SU-DHL-6 (cell line): ENCODE measurements around the gene ADGRB3.

Experiments
- H2AFZ ChIP-seq: fragments of 200-600 bp; sonication (generic); 2 replicates; pipeline ENCODE4 v1.6.1; 2014; ENCODE audit warnings: low read depth, mild to moderate bottlenecking, moderate library complexity, mixed read lengths, antibody characterized with exemption, low read length; ENCODE audit not compliant: severe bottlenecking
- H3F3A ChIP-seq: fragments of 200-600 bp; shearing (Covaris generic); 2 replicates; pipeline ENCODE4 v1.6.0; 2016; ENCODE audit warnings: antibody characterized with exemption, mild to moderate bottlenecking; ENCODE audit not compliant: insufficient read depth
- H3K27ac ChIP-seq: fragments of 200-600 bp; sonication (generic); 2 replicates; pipeline ENCODE4 v1.5.1; 2016; ENCODE audit warnings: low read depth, mild to moderate bottlenecking, low read length, moderate library complexity, mixed read lengths
- H3K27me3 ChIP-seq: fragments of 200-600 bp; sonication (generic), shearing (Covaris generic); 2 replicates; pipeline ENCODE4 v1.6.0; 2014; ENCODE audit warnings: mild to moderate bottlenecking, low read length
- H3K36me3 ChIP-seq: fragments of 200-600 bp; sonication (generic); 2 replicates; pipeline ENCODE4 v1.6.1; 2014; ENCODE audit warnings: mild to moderate bottlenecking, low read length, mixed read lengths
- H3K4me2 ChIP-seq: fragments of 300-600, 200-600 bp; shearing (Covaris generic), sonication (generic); 2 replicates; pipeline ENCODE4 v1.6.0; 2014; ENCODE audit warnings: low read length, low read depth, mild to moderate bottlenecking; ENCODE audit not compliant: poor library complexity, severe bottlenecking
- H3K4me3 ChIP-seq: fragments of 200-600 bp; sonication (generic); 2 replicates; pipeline ENCODE4 v1.5.1; 2014; ENCODE audit warnings: antibody characterized with exemption, low read length, mild to moderate bottlenecking, mixed read lengths; ENCODE audit not compliant: insufficient read depth, poor library complexity, severe bottlenecking
- H3K79me2 ChIP-seq: fragments of 200-600 bp; sonication (generic); 2 replicates; pipeline ENCODE4 v1.6.1; 2014; ENCODE audit warnings: mild to moderate bottlenecking, low read length, moderate library complexity; ENCODE audit not compliant: insufficient read depth
- H3K9ac ChIP-seq: fragments of 200-600 bp; sonication (generic); 2 replicates; pipeline ENCODE4 v1.7.0; 2014; ENCODE audit warnings: mild to moderate bottlenecking, low read length
- H3K9me2 ChIP-seq: fragments of 200-600 bp; sonication (generic); replicated peaks from 2 replicates; pipeline ENCODE4 v1.6.1; 2014; ENCODE audit warnings: low read length; ENCODE audit not compliant: insufficient read depth
- H3K9me3 ChIP-seq: fragments of 200-600 bp; sonication (generic); 2 replicates; pipeline ENCODE4 v1.6.1; 2014; ENCODE audit warnings: low read length, mixed read lengths; ENCODE audit not compliant: insufficient read depth
- H4K20me1 ChIP-seq: fragments of 200-600 bp; sonication (generic); 2 replicates; pipeline ENCODE4 v1.6.1; 2014; ENCODE audit warnings: low read depth, mild to moderate bottlenecking, antibody characterized with exemption, low read length, moderate library complexity, mixed read lengths
- EZH2phosphoT487 ChIP-seq: fragments of 200-600 bp; sonication (generic), shearing (Covaris generic); conservative IDR thresholded peaks from 2 replicates; pipeline ENCODE4 v1.6.1; 2018; ENCODE audit warnings: mild to moderate bottlenecking, antibody characterized with exemption, low read length, moderate library complexity, mixed read lengths
- TF ChIP-seq, protein P1 (sequence below): fragments of 200-600 bp; sonication (generic); IDR thresholded peaks from one replicate; pipeline ENCODE4 v1.5.1; 2017; ENCODE audit warnings: antibody characterized with exemption, mild to moderate bottlenecking, low read length, moderate library complexity; ENCODE audit not compliant: insufficient read depth, poor library complexity, severe bottlenecking

The ADGRB3 gene

DNA sequence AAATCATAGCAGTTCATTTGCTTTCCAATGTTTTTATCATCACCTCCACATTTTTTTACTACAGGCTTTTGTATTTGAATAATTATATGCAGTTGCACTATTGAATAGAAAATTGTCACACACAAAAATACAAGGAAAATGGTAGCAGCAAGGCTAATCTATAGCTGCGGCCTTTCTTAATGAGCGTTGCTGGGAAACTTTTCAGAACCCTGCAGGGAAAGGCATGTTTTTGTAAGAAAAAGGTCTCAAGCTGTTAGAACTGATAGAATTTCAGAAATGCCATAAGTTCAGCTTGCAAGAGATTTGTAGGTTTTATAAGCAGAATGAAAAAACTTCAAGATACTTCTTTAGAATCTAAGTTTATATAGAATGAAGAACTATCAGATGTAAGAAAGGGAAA, 625.9 kb downstream of the ADGRB3 start:
- Histone ChIP-seq H3K27me3 (no peaks in the 10 kb centered on the region), H3K9me2 (no peaks in the 10 kb centered on the region), H3K36me3 (no peaks in the 10 kb centered on the region), H3K79me2 (no peaks in the 10 kb centered on the region), H3K4me2 (no peak overlapping the region), H3K4me3 (no peak overlapping the region), H3F3A (no peaks in the 10 kb centered on the region), H3K9ac (no peak overlapping the region), H3K9me3 (no peaks in the 10 kb centered on the region), H3K27ac (no peak overlapping the region), H4K20me1 (no peaks in the 10 kb centered on the region), H2AFZ (no peak overlapping the region)
- TF ChIP-seq, protein P1, sequence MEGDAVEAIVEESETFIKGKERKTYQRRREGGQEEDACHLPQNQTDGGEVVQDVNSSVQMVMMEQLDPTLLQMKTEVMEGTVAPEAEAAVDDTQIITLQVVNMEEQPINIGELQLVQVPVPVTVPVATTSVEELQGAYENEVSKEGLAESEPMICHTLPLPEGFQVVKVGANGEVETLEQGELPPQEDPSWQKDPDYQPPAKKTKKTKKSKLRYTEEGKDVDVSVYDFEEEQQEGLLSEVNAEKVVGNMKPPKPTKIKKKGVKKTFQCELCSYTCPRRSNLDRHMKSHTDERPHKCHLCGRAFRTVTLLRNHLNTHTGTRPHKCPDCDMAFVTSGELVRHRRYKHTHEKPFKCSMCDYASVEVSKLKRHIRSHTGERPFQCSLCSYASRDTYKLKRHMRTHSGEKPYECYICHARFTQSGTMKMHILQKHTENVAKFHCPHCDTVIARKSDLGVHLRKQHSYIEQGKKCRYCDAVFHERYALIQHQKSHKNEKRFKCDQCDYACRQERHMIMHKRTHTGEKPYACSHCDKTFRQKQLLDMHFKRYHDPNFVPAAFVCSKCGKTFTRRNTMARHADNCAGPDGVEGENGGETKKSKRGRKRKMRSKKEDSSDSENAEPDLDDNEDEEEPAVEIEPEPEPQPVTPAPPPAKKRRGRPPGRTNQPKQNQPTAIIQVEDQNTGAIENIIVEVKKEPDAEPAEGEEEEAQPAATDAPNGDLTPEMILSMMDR, result no peak
- TF ChIP-seq EZH2phosphoT487, result no peak

DNA sequence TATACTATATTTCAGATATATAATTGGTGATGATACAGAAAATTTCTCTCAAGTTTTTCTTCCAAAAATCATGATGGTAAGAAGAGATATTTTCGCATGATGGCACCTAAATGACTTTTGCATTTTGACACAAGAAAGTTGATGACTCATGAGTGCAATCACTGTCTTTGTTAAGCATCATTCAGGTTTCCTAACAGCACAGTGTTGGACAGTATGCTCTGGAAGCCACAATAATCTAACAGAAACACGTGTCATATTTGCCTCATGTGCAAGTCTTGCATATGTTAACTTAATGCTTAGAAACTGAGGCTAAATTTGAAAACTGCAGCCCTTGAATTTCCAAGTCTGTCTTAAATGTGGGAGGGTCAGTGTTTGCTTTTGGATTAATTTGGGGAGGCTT, 628.2 kb downstream of the ADGRB3 start:
- no peak overlapping the region for H3K27ac ChIP-seq
- no peaks in the 10 kb centered on the region for H4K20me1 ChIP-seq
- H2AFZ ChIP-seq, result no peak overlapping the region
- H3K4me2 ChIP-seq, result no peak overlapping the region
- H3K9me3 ChIP-seq, result no peaks in the 10 kb centered on the region
- no peaks in the 10 kb centered on the region for H3K9me2 ChIP-seq
- no peaks in the 10 kb centered on the region for H3F3A ChIP-seq
- H3K4me3 ChIP-seq, result no peak overlapping the region
- H3K9ac ChIP-seq, result no peak overlapping the region
- no peaks in the 10 kb centered on the region for H3K36me3 ChIP-seq
- H3K79me2 ChIP-seq, result no peaks in the 10 kb centered on the region
- TF ChIP-seq, protein P1, result no peak
- TF ChIP-seq EZH2phosphoT487, result no peak
- H3K27me3 ChIP-seq, result no peaks in the 10 kb centered on the region

DNA sequence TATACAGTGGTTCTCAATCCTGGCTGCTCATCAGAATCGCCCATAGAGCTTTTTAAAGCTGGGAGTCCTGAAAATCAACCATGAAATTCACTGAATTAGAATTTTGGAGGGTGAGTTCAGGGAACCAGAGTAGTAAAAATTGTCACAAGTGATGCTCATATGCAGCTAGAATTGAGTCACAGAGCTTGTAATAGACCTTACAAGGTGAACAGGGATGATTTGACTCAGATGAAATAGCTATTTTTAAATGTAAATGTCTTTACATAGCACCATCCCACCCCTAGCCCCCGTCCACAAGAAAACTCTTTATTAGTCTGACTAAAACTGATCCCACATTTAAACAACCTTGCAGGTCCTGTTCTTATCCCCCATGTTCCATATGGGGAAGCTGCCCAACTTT, 630.0 kb downstream of the ADGRB3 start:
- TF ChIP-seq, protein P1, result no peak
- TF ChIP-seq EZH2phosphoT487, result no peak
- Histone ChIP-seq H4K20me1 (no peaks in the 10 kb centered on the region), H3K4me2 (no peak overlapping the region), H3K4me3 (no peak overlapping the region), H3K9ac (no peak overlapping the region), H3F3A (no peaks in the 10 kb centered on the region), H3K79me2 (no peaks in the 10 kb centered on the region), H3K9me2 (no peaks in the 10 kb centered on the region), H3K36me3 (no peaks in the 10 kb centered on the region), H3K27me3 (no peaks in the 10 kb centered on the region), H3K9me3 (no peaks in the 10 kb centered on the region), H2AFZ (no peak overlapping the region), H3K27ac (no peak overlapping the region)
